Natural killer cell treated with Interleukin-12 subunit alpha and Interleukin-12 subunit beta and Interleukin-15 and Interleukin-18, amount 100 ng/mL, for 72 hours (primary cell): ENCODE measurements around the gene NCOA4. TPM values are rescaled to one million over a fixed set of nuclear protein-coding genes. Genes with fewer than 3 reads are reported as not detected.

ENCODE experiments used
- ATAC-seq, 2 donors: fragments of 150-1000 bp; cut with Tn5 transposase in 1 of 2; sonication (Bioruptor Pico), chemical (Tn5 transposase) in 1 of 2; 2 replicates each; pipeline ENCODE4 v1.10.0; 2021
- DNase-seq: peaks from one replicate; pipeline ENCODE4 v3.0.0; 2022; ENCODE audit warnings: low spot score
- H3K27ac Mint-ChIP-seq, 2 donors: 1 replicate in 1 of 2; 2 replicates in 1 of 2; pipeline ENCODE4 v1.8.0; 2022; ENCODE audit warnings: mixed read lengths in 2 of 2, mild to moderate bottlenecking in 1 of 2, moderate library complexity in 1 of 2
- H3K27me3 Mint-ChIP-seq, 2 donors: 1 replicate in 1 of 2; 2 replicates in 1 of 2; pipeline ENCODE4 v1.8.0; 2022; ENCODE audit warnings: mixed read lengths in 2 of 2
- H3K36me3 Mint-ChIP-seq: one replicate; pipeline ENCODE4 v1.8.0; 2022; ENCODE audit warnings: mixed read lengths
- H3K4me1 Mint-ChIP-seq, 2 donors: 1 replicate in 1 of 2; 2 replicates in 1 of 2; pipeline ENCODE4 v1.8.0; 2022; ENCODE audit warnings: low read depth in 2 of 2, mixed read lengths in 2 of 2, mild to moderate bottlenecking in 1 of 2
- H3K4me3 Mint-ChIP-seq: one replicate; pipeline ENCODE4 v1.8.0; 2022; ENCODE audit warnings: mixed read lengths
- H3K9me3 Mint-ChIP-seq: 2 replicates; pipeline ENCODE4 v1.8.0; 2022; ENCODE audit warnings: mixed read lengths
- total RNA-seq, 2 donors: library from RNA; stranded (reverse); gene quantifications; one replicate each; pipeline ENCODE4 v1.2.3, GENCODE V29; 2022

Gene NCOA4
- total RNA-seq, 2 donors from 2014 or later: 101 to 129 TPM

DNA sequence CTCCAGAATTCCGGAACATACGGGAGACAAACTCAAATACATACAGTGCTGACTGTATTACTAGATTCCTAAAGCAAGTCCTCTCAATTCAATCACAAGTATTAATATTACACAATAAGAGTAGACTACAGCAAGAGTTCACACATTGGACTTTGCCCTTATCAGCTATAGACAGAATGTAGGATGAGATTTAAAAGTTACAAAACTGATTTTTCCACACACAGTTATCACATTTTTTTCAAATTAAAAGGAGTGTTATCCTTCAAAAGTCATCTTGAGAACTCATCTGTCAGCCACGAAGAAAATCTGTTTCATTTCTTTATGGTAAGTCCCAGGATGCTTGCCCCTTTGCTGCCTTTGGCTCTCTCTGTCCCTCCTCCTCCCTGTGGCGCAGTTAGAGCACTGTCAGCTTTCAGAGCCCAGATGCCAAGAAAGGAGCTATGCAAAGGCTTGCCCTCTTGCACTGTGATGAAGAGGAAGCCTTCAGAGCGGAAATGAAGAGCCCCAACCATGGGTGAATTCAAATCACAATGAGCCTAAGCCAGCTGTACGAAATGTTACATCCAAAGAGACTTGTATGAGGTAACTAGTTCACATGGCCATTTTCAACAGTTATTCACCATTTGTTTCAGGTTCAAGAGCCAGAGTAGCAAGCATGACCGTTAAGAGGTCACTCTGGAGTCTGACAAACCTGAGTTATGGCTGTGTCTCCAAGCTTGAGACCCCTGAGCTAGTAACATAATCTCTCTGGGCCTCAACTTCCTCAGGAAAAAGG lies 10.7 kb downstream of the NCOA4 start:
- H3K9me3 Mint-ChIP-seq: no peaks in the 10 kb centered on the region
- peaks cover 3% of the 10 kb centered on the region for H3K36me3 Mint-ChIP-seq
- peak overlapping the region; percentile 50 to 64 for H3K27ac Mint-ChIP-seq
- H3K4me3 Mint-ChIP-seq: peak overlapping the region; percentile 73
- ATAC-seq (no peak), DNase-seq (no peak)
- peaks cover 60 to 63% of the 10 kb centered on the region in 2 donors for H3K4me1 Mint-ChIP-seq
- no peaks in the 10 kb centered on the region for H3K27me3 Mint-ChIP-seq

DNA sequence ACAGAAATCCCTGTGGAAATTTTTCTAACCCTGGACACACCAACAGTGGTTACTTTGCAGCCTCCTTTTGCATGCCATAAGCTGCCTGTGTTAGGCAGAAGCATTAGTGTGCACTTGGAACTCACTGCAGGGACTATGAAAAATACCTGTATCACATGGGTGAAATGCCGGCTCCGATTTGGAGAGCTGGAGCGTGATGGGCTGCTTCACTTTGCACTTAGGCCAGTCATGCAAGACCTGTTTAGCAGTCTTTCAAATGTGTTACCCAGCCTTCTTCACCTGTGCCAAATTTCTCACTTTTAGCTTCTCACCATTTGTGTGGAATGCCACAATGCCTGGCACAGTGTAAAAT lies 11.3 kb downstream of the NCOA4 start:
- no peak for ATAC-seq

DNA sequence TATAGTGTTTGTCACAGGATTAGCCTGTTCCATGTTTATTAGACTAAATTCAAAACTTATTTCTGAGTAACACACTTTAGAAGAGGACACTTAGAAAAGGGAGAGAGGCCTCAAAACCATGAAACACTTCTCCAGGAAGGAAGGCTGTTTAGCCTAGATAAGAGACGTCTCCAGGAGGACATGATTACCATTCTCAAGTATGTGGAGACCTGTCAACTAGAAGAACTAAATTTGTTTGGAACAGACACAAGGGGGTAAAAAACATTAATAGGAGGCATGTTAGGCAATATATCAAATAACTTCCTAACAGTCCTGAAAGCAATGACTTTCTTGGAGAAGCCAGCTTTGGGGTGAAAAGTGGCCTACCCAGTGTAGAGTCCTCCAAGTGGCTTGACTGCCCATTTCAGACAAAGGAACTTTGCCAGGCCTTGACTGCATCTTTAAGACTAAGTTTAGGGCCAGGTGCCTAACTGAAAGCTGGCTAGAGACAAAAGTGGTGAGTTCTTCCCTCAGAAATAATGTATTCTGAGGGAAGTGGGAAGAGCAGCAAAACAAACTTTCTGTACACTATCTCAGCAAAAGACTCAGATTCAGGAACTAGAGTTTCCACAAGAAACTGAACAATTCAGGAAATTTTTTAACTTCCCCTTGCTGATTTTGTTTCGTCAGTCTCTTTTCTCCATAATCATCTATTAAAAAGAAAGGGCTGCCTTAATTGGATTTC lies 11.8 kb downstream of the NCOA4 start:
- DNase-seq (no peak), ATAC-seq (no peak)
- H3K4me1 Mint-ChIP-seq: peaks cover 54 to 55% of the 10 kb centered on the region in 2 donors
- H3K36me3 Mint-ChIP-seq: peaks cover 9% of the 10 kb centered on the region
- peak overlapping the region; percentile 64 to 71 for H3K27ac Mint-ChIP-seq
- H3K9me3 Mint-ChIP-seq: no peaks in the 10 kb centered on the region
- no peaks in the 10 kb centered on the region for H3K27me3 Mint-ChIP-seq
- H3K4me3 Mint-ChIP-seq: no peak overlapping the region

More for the DNA sequence above, 11.3 kb downstream of the NCOA4 start:
- no peaks in the 10 kb centered on the region for H3K27me3 Mint-ChIP-seq
- H3K27ac Mint-ChIP-seq: peak overlapping the region; percentile 50 to 64
- H3K4me3 Mint-ChIP-seq: peak overlapping the region; percentile 73
- DNase-seq: no peak
- no peaks in the 10 kb centered on the region for H3K9me3 Mint-ChIP-seq
- H3K36me3 Mint-ChIP-seq: peaks cover 9% of the 10 kb centered on the region
- peaks cover 57 to 60% of the 10 kb centered on the region in 2 donors for H3K4me1 Mint-ChIP-seq

DNA sequence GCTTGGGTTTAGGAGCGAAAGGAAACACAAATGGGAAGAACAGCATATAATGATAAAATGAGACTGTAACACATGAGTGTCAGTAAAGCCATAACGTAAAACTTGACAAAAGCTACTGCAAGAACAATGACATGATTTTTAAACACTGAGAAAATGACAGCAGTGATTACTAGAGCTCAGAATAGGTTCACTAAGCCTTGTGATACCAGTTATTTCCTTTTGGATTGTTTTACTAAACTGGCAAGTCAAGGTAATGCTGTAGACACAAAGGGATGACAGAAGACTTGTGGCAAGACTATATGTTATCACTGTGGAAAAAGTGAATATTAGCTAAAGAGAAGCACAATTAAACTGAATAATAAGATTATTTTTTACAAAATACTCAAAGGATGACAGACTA lies 12.7 kb downstream of the NCOA4 start:
- ATAC-seq (no peak), DNase-seq (no peak)
- Mint-ChIP-seq H3K27ac (peak overlapping the region in 1 of 2 donors; percentile 71), H3K4me1 (peaks cover 50 to 52% of the 10 kb centered on the region in 2 donors), H3K36me3 (peaks cover 9% of the 10 kb centered on the region), H3K27me3 (no peaks in the 10 kb centered on the region), H3K9me3 (no peaks in the 10 kb centered on the region), H3K4me3 (no peak overlapping the region)

DNA sequence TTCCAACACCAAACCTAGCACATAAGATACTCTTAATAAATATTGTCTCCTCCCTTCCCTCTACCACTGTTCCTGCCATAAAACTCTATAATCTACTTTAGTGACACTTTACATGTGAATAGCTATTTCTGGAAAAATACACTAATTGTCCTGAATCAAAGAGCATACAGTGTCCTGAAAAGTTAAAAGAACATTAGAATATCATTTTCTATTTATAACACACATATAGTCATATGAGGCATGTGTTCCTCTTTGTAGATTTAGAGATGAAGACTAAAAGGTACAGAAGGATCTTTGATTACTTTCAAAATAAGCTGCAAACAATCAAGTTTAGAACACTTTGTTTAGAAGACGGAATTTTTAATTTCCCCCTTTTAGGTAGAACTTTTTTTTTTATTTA lies 13.6 kb downstream of the NCOA4 start:
- H3K9me3 Mint-ChIP-seq: no peaks in the 10 kb centered on the region
- H3K4me1 Mint-ChIP-seq: peaks cover 43 to 44% of the 10 kb centered on the region in 2 donors
- ATAC-seq: no peak
- H3K27ac Mint-ChIP-seq: peak overlapping the region; percentile 12 to 44
- no peaks in the 10 kb centered on the region for H3K27me3 Mint-ChIP-seq
- peaks cover 9% of the 10 kb centered on the region for H3K36me3 Mint-ChIP-seq
- H3K4me3 Mint-ChIP-seq: no peak overlapping the region
- no peak for DNase-seq

DNA sequence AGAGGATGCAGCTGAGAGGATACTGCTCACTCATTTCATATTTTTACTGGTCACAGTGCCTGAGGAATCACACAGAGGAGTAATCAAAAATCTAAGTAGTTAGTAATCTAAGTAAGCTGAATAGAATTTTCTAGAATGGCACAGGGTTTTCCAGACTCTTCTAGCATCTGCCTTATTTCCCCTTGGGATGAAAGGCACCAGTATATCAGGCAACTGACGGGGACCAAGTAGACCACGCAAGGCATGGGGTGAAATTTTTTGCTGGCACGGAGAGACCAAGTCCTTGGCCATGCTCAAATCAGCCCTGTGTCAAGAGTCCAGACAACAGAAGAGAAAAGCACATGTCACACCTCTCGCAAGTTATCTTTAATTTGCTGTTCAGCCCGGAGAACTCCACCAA lies 14.2 kb downstream of the NCOA4 start:
- peak overlapping the region in 1 of 2 donors; percentile 44 for H3K27ac Mint-ChIP-seq
- H3K9me3 Mint-ChIP-seq: no peaks in the 10 kb centered on the region
- DNase-seq (no peak), ATAC-seq (no peak)
- peaks cover 9% of the 10 kb centered on the region for H3K36me3 Mint-ChIP-seq
- H3K4me3 Mint-ChIP-seq: no peak overlapping the region
- peaks cover 41 to 42% of the 10 kb centered on the region in 2 donors for H3K4me1 Mint-ChIP-seq
- no peaks in the 10 kb centered on the region for H3K27me3 Mint-ChIP-seq

DNA sequence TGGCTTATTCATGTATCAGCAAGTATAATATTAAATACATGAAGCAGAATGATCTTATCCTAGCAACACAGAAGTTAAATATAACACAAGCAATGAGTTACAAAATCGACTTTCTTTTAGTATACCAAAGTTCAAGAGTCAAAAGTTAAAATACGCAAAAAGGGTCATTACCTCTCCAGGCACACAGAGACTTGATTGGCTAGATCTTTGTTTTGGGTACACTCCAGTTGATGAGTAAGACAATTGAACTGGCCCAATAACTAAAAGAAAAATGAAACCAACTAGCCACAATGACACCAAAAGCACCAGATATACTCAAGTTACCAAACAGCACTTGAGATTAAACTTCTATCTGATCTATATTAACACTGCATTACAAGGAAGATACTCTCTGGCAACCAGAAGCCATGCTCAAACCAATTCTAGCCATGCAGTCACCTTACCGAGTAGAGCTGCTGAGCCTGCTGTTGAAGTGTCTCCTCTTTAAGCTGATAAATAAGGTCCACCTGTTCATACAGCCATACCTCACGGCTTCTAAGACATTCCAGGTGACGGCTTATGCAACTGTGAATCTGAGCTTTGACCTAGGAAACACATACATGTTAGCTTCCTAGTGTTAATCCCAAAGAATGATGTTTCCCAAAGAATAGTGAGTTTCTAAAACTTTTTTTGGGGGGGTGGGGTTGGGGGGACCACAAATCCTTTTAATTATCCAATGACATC lies 15.6 kb downstream of the NCOA4 start:
- no peak for DNase-seq

DNA sequence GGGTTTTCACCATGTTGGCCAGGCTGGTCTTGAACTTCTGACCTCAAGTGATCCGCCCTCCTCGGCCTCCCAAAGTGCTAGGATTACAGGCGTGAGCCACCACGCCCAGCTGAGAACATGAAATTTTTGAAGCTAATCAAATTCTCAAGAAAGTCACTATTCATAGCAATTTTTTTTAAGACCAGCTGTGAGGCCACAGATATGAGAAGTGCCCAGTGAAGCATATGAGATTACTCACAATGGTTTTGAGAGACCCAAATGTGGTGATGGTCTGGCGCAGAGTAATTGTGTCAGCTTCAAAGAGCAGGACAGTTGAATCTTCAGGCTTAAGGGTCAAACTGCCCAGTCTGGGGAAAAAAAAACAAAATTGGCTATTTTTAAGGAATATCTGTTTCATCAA lies 16.2 kb downstream of the NCOA4 start:
- DNase-seq (no peak), ATAC-seq (no peak)
- Mint-ChIP-seq H3K4me3 (no peak overlapping the region), H3K27ac (no peak overlapping the region), H3K4me1 (peaks cover 22 to 26% of the 10 kb centered on the region in 2 donors), H3K36me3 (peaks cover 17% of the 10 kb centered on the region), H3K9me3 (no peaks in the 10 kb centered on the region), H3K27me3 (no peaks in the 10 kb centered on the region)

More for the DNA sequence above, 15.6 kb downstream of the NCOA4 start:
- no peak for ATAC-seq
- Mint-ChIP-seq H3K9me3 (no peaks in the 10 kb centered on the region), H3K36me3 (peaks cover 17% of the 10 kb centered on the region), H3K4me1 (peaks cover 29 to 32% of the 10 kb centered on the region in 2 donors), H3K27ac (no peak overlapping the region), H3K4me3 (no peak overlapping the region), H3K27me3 (no peaks in the 10 kb centered on the region)

DNA sequence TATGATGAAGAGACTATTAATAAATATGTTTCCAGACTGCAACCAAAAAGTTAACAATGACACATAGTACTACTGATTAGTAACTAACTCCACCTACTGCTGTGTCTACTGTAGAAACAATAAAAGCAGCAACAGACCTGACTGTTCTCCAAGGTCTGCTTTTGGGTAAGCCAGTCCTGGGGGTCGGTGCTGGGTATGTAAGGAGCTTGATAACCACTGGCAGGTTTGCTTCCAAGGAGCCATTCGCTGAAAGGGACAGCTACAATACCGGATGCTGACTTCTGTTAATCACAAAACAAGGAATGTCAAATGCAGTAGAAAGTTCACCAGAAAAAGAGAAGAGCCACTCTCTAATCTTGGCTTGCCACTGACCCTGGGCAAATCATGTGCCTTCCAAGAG lies 17.7 kb downstream of the NCOA4 start:
- Mint-ChIP-seq H3K36me3 (peaks cover 26% of the 10 kb centered on the region), H3K27ac (no peak overlapping the region), H3K4me3 (no peak overlapping the region), H3K9me3 (no peaks in the 10 kb centered on the region), H3K4me1 (peaks cover 9 to 18% of the 10 kb centered on the region in 2 donors), H3K27me3 (no peaks in the 10 kb centered on the region)
- no peak for DNase-seq
- no peak for ATAC-seq

DNA sequence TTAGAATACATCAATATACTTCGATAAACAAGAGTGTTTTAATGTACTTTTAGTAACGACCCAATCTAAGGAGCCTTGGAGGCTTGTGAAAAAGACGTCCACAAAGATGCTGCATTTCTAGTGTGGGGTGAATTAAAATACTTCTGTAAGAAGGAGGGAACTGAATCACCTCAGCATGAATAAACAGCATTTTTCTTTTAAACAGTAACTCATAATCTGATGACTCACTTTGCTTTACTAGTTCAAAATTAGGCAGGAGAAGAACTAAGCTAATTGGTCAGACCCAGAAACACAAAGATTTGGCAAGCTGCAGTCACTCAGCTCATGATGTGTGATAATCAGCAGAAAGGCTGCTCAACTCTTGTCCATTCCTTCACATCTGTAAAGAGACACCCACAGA lies 24.2 kb downstream of the NCOA4 start:
- DNase-seq (no peak), ATAC-seq (no peak)
- Mint-ChIP-seq H3K27ac (no peak overlapping the region), H3K4me1 (peaks cover 0 to 5% of the 10 kb centered on the region in 2 donors), H3K9me3 (no peaks in the 10 kb centered on the region), H3K27me3 (no peaks in the 10 kb centered on the region), H3K4me3 (no peak overlapping the region), H3K36me3 (peaks cover 33% of the 10 kb centered on the region)

DNA sequence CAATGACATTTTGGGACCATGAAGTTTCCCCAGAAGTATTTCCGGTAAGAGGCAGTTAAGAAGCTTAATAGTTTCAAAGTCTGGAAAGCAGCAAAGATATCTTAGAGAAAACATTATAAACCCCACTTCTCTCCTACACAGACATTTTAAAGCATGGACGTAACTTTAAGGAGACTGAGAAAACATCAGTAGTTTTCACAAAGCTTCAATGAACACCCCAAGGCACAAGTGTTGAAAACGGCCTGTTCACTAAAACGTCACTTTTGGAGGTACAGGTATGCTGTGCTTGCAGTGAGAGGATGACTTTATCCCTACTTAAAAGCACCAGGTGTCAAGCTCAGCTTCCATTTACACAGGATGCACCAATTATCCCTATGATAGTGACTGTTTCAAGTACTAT lies 25.0 kb downstream of the NCOA4 start:
- Mint-ChIP-seq H3K36me3 (peaks cover 27% of the 10 kb centered on the region), H3K27ac (no peak overlapping the region), H3K4me1 (peaks cover 0 to 5% of the 10 kb centered on the region in 2 donors), H3K27me3 (no peaks in the 10 kb centered on the region), H3K4me3 (no peak overlapping the region), H3K9me3 (no peaks in the 10 kb centered on the region)
- DNase-seq: no peak
- ATAC-seq: no peak

DNA sequence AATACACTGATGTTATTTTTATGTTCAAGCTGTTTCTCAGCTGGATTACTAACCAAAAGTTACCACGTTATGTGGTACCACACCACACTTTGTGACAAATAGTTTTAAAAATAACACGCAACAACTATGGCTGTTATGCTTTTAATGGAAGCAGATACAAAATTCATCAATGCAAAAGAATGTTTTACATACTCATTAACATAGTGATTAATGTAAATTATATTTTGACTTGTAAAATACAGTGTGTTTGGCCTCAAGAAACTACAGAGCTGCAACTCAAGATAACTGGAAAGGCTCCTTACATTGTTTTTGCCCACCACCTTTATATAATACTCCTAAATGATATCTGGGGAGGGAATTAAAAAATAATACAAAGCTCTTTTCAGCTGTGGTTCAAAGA lies 25.5 kb downstream of the NCOA4 start:
- ATAC-seq (no peak), DNase-seq (no peak)
- H3K4me3 Mint-ChIP-seq: no peak overlapping the region
- no peaks in the 10 kb centered on the region for H3K27me3 Mint-ChIP-seq
- H3K27ac Mint-ChIP-seq: no peak overlapping the region
- H3K36me3 Mint-ChIP-seq: peaks cover 29% of the 10 kb centered on the region
- no peaks in the 10 kb centered on the region for H3K9me3 Mint-ChIP-seq
- peaks cover 0 to 5% of the 10 kb centered on the region in 2 donors for H3K4me1 Mint-ChIP-seq

DNA sequence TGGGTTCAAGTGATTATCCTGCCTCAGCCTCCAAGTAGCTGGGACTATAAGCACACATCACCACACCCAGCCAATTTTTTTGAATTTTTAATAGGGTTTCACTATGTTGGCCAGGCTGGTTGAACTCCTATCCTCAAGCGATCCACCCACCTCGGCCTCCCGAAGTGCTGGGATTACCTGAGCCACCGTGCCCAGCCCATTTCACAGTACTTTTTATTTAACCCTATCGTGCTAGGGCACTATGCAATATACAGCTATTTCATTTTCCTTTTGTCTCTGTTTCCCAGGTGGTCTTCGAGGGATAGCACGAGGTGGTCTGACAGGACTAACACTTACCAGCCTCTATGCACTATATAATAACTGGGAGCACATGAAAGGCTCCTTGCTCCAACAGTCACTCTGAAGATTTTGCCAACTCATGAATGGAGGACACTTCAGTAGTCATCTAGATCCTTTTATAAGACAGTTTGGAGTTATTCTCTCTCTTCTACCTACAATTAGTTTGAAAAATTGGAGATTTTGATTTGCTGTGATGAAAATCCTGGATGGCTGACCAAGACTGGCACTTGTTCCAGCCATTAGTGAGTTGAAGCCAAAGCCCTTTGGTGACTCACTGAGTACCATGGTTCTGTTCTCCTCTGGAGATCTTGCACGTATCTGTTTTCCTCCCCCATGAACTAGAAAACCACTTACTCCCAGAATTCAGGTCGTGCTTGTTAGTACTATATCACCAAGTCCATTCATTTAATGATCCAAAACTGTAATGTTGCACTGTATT lies 27.3 kb downstream of the NCOA4 start:
- peaks cover 0 to 7% of the 10 kb centered on the region in 2 donors for H3K4me1 Mint-ChIP-seq
- H3K27ac Mint-ChIP-seq: no peak overlapping the region
- ATAC-seq (no peak), DNase-seq (no peak)
- no peak overlapping the region for H3K4me3 Mint-ChIP-seq
- H3K36me3 Mint-ChIP-seq: peaks cover 31% of the 10 kb centered on the region
- H3K9me3 Mint-ChIP-seq: no peaks in the 10 kb centered on the region
- no peaks in the 10 kb centered on the region for H3K27me3 Mint-ChIP-seq
